Measurements from ENCODE around the gene GPBP1.
"Not testable (repeated sequence)": the region's sequence is repeated elsewhere in the genome, so short reads cannot be mapped to it uniquely, and the experiment has no call there.

Gene GPBP1

GRCh38 chr5:57177479-57178156 lies 3.8 kb downstream of the GPBP1 start:
- H3K27ac ChIP-seq (ENCODE audit: low read length): no peak overlapping the region
- H3K36me3 ChIP-seq (ENCODE audit: control insufficient read depth, insufficient read depth, low read length): no peaks in the 10 kb centered on the region
- no peaks in the 10 kb centered on the region for H3K4me1 ChIP-seq (ENCODE audit: control insufficient read depth, insufficient read depth, low read length)
- no peak overlapping the region for H3K4me3 ChIP-seq (ENCODE audit: low read length)
- DNase-seq (ENCODE audit: low read depth, low spot score): no peak
- no peaks in the 10 kb centered on the region for H3K27me3 ChIP-seq (ENCODE audit: control insufficient read depth, insufficient read depth, low read length)
- no CpG with 5 or more reads among the region's 14 CpGs for WGBS (ENCODE audit: insufficient coverage, insufficient read length)
- no peaks in the 10 kb centered on the region for H3K9me3 ChIP-seq (ENCODE audit: control insufficient read depth, insufficient read depth, low read length)

GRCh38 chr5:57178238-57178637 lies 4.4 kb downstream of the GPBP1 start:
- WGBS (ENCODE audit: insufficient coverage, insufficient read length): no CpG with 5 or more reads among the region's 12 CpGs
- not testable (repeated sequence) for H3K9me3 ChIP-seq (ENCODE audit: control insufficient read depth, insufficient read depth, low read length); H3K4me1 ChIP-seq (ENCODE audit: control insufficient read depth, insufficient read depth, low read length); H3K27ac ChIP-seq (ENCODE audit: low read length); DNase-seq (ENCODE audit: low read depth, low spot score); H3K27me3 ChIP-seq (ENCODE audit: control insufficient read depth, insufficient read depth, low read length); H3K36me3 ChIP-seq (ENCODE audit: control insufficient read depth, insufficient read depth, low read length); H3K4me3 ChIP-seq (ENCODE audit: low read length)

- Histone ChIP-seq H3K27me3 (ENCODE audit: control insufficient read depth, insufficient read depth, low read length) (no peaks in the 10 kb centered on the region), H3K4me3 (ENCODE audit: low read length) (no peak overlapping the region), H3K4me1 (ENCODE audit: control insufficient read depth, insufficient read depth, low read length) (no peaks in the 10 kb centered on the region), H3K36me3 (ENCODE audit: control insufficient read depth, insufficient read depth, low read length) (no peaks in the 10 kb centered on the region), H3K27ac (ENCODE audit: low read length) (no peak overlapping the region), H3K9me3 (ENCODE audit: control insufficient read depth, insufficient read depth, low read length) (no peaks in the 10 kb centered on the region)
- DNase-seq (ENCODE audit: low read depth, low spot score): no peak
- no CpG with 5 or more reads among the region's 12 CpGs for WGBS (ENCODE audit: insufficient coverage, insufficient read length)
Observed at GRCh38 chr5:57179262-57180200, 5.7 kb downstream of the GPBP1 start.

- Histone ChIP-seq H3K4me1 (ENCODE audit: control insufficient read depth, insufficient read depth, low read length) (no peaks in the 10 kb centered on the region), H3K4me3 (ENCODE audit: low read length) (no peak overlapping the region), H3K9me3 (ENCODE audit: control insufficient read depth, insufficient read depth, low read length) (no peaks in the 10 kb centered on the region), H3K36me3 (ENCODE audit: control insufficient read depth, insufficient read depth, low read length) (no peaks in the 10 kb centered on the region), H3K27ac (ENCODE audit: low read length) (no peak overlapping the region), H3K27me3 (ENCODE audit: control insufficient read depth, insufficient read depth, low read length) (no peaks in the 10 kb centered on the region)
- no peak for DNase-seq (ENCODE audit: low read depth, low spot score)
- WGBS (ENCODE audit: insufficient coverage, insufficient read length): no CpG with 5 or more reads among the region's 10 CpGs
Observed at GRCh38 chr5:57181154-57181553, 7.3 kb downstream of the GPBP1 start.

- H3K36me3 ChIP-seq (ENCODE audit: control insufficient read depth, insufficient read depth, low read length): no peaks in the 10 kb centered on the region
- DNase-seq (ENCODE audit: low read depth, low spot score): no peak
- no CpG with 5 or more reads among the region's 2 CpGs for WGBS (ENCODE audit: insufficient coverage, insufficient read length)
- no peaks in the 10 kb centered on the region for H3K27me3 ChIP-seq (ENCODE audit: control insufficient read depth, insufficient read depth, low read length)
- H3K4me1 ChIP-seq (ENCODE audit: control insufficient read depth, insufficient read depth, low read length): no peaks in the 10 kb centered on the region
- H3K9me3 ChIP-seq (ENCODE audit: control insufficient read depth, insufficient read depth, low read length): no peaks in the 10 kb centered on the region
- H3K4me3 ChIP-seq (ENCODE audit: low read length): no peak overlapping the region
- H3K27ac ChIP-seq (ENCODE audit: low read length): no peak overlapping the region
Observed at GRCh38 chr5:57184322-57184721, 10.5 kb downstream of the GPBP1 start.

GRCh38 chr5:57185313-57185712 lies 11.5 kb downstream of the GPBP1 start:
- Histone ChIP-seq H3K36me3 (ENCODE audit: control insufficient read depth, insufficient read depth, low read length) (no peaks in the 10 kb centered on the region), H3K4me1 (ENCODE audit: control insufficient read depth, insufficient read depth, low read length) (no peaks in the 10 kb centered on the region), H3K27ac (ENCODE audit: low read length) (no peak overlapping the region), H3K27me3 (ENCODE audit: control insufficient read depth, insufficient read depth, low read length) (no peaks in the 10 kb centered on the region), H3K9me3 (ENCODE audit: control insufficient read depth, insufficient read depth, low read length) (no peaks in the 10 kb centered on the region), H3K4me3 (ENCODE audit: low read length) (no peak overlapping the region)
- WGBS (ENCODE audit: insufficient coverage, insufficient read length): no CpG with 5 or more reads among the region's 9 CpGs
- DNase-seq (ENCODE audit: low read depth, low spot score): no peak

- H3K4me3 ChIP-seq (ENCODE audit: low read length): no peak overlapping the region
- no peak overlapping the region for H3K27ac ChIP-seq (ENCODE audit: low read length)
- WGBS (ENCODE audit: insufficient coverage, insufficient read length): no CpG with 5 or more reads among the region's 4 CpGs
- H3K27me3 ChIP-seq (ENCODE audit: control insufficient read depth, insufficient read depth, low read length): no peaks in the 10 kb centered on the region
- no peaks in the 10 kb centered on the region for H3K36me3 ChIP-seq (ENCODE audit: control insufficient read depth, insufficient read depth, low read length)
- H3K4me1 ChIP-seq (ENCODE audit: control insufficient read depth, insufficient read depth, low read length): no peaks in the 10 kb centered on the region
- DNase-seq (ENCODE audit: low read depth, low spot score): no peak
- no peaks in the 10 kb centered on the region for H3K9me3 ChIP-seq (ENCODE audit: control insufficient read depth, insufficient read depth, low read length)
Observed at GRCh38 chr5:57186194-57186593, 12.3 kb downstream of the GPBP1 start.

GRCh38 chr5:57187977-57188376 lies 14.1 kb downstream of the GPBP1 start:
- H3K27ac ChIP-seq (ENCODE audit: low read length); H3K27me3 ChIP-seq (ENCODE audit: control insufficient read depth, insufficient read depth, low read length); H3K9me3 ChIP-seq (ENCODE audit: control insufficient read depth, insufficient read depth, low read length); H3K4me1 ChIP-seq (ENCODE audit: control insufficient read depth, insufficient read depth, low read length); DNase-seq (ENCODE audit: low read depth, low spot score); H3K4me3 ChIP-seq (ENCODE audit: low read length); H3K36me3 ChIP-seq (ENCODE audit: control insufficient read depth, insufficient read depth, low read length): not testable (repeated sequence)
- WGBS (ENCODE audit: insufficient coverage, insufficient read length): no CpG with 5 or more reads among the region's 4 CpGs

GRCh38 chr5:57189515-57189914 lies 15.7 kb downstream of the GPBP1 start:
- H3K27me3 ChIP-seq (ENCODE audit: control insufficient read depth, insufficient read depth, low read length): no peaks in the 10 kb centered on the region
- no peaks in the 10 kb centered on the region for H3K36me3 ChIP-seq (ENCODE audit: control insufficient read depth, insufficient read depth, low read length)
- no peak for DNase-seq (ENCODE audit: low read depth, low spot score)
- H3K4me1 ChIP-seq (ENCODE audit: control insufficient read depth, insufficient read depth, low read length): no peaks in the 10 kb centered on the region
- no CpG with 5 or more reads among the region's 3 CpGs for WGBS (ENCODE audit: insufficient coverage, insufficient read length)
- H3K4me3 ChIP-seq (ENCODE audit: low read length): no peak overlapping the region
- no peak overlapping the region for H3K27ac ChIP-seq (ENCODE audit: low read length)
- H3K9me3 ChIP-seq (ENCODE audit: control insufficient read depth, insufficient read depth, low read length): no peaks in the 10 kb centered on the region

- no peak overlapping the region for H3K27ac ChIP-seq (ENCODE audit: low read length)
- DNase-seq (ENCODE audit: low read depth, low spot score): no peak
- no peaks in the 10 kb centered on the region for H3K9me3 ChIP-seq (ENCODE audit: control insufficient read depth, insufficient read depth, low read length)
- H3K4me1 ChIP-seq (ENCODE audit: control insufficient read depth, insufficient read depth, low read length): no peaks in the 10 kb centered on the region
- H3K4me3 ChIP-seq (ENCODE audit: low read length): no peak overlapping the region
- no CpG with 5 or more reads among the region's 2 CpGs for WGBS (ENCODE audit: insufficient coverage, insufficient read length)
- no peaks in the 10 kb centered on the region for H3K36me3 ChIP-seq (ENCODE audit: control insufficient read depth, insufficient read depth, low read length)
- H3K27me3 ChIP-seq (ENCODE audit: control insufficient read depth, insufficient read depth, low read length): no peaks in the 10 kb centered on the region
Observed at GRCh38 chr5:57190593-57190992, 16.7 kb downstream of the GPBP1 start.

Measured in iPS DF 6.9 (cell line).